Nephron (organoid): ENCODE results near the gene SLC38A8.

Experiments
- H3K27ac Mint-ChIP-seq, 3 experiments: 2 replicates each; pipeline ENCODE4 v1.8.0; 2020; ENCODE audit warnings: mixed read lengths in 3 of 3, mild to moderate bottlenecking in 2 of 3, moderate library complexity in 1 of 3
- H3K27me3 Mint-ChIP-seq: 2 replicates; pipeline ENCODE4 v1.8.0; 2021; ENCODE audit warnings: low read depth, mild to moderate bottlenecking, moderate library complexity, mixed read lengths
- H3K36me3 Mint-ChIP-seq: 2 replicates; pipeline ENCODE4 v1.8.0; 2020; ENCODE audit warnings: low read depth, mixed read lengths
- H3K4me1 Mint-ChIP-seq: 2 replicates; pipeline ENCODE4 v1.8.0; 2020; ENCODE audit warnings: mixed read lengths
- H3K4me3 Mint-ChIP-seq, 3 experiments: 2 replicates each; pipeline ENCODE4 v1.8.0; 2020; ENCODE audit warnings: mild to moderate bottlenecking in 3 of 3, mixed read lengths in 3 of 3, moderate library complexity in 2 of 3
- H3K9me3 Mint-ChIP-seq: 2 replicates; pipeline ENCODE4 v1.8.0; 2020; ENCODE audit warnings: mixed read lengths
- TF ChIP-seq, protein P1 (sequence below), 3 experiments: fragments of 200-600 bp; sonication (generic); IDR thresholded peaks; one replicate each; pipeline ENCODE4 v1.5.0; 2021; ENCODE audit warnings: antibody characterized with exemption in 3 of 3; ENCODE audit not compliant: unreplicated experiment in 3 of 3

The SLC38A8 gene

DNA sequence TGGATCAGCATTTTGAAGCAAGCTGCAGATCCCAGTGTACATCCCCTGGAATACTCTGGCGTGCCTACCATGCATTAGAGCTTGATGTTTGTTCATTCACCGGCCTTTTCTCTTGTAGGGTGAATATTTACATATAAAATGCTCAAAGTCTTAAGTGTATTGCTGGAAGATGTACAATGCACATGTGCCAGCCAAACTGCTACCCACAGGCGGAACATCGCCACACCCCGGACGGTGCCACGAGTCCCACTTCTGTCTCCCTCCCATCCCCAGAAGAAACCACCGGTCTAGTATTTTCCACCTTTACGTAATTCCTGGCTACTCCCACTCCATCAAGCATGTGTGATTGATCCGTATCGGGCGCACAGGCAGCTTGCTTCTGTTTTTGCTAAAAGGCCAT, 4.1 kb downstream of the SLC38A8 start:
- Mint-ChIP-seq H3K36me3 (no peaks in the 10 kb centered on the region), H3K4me1 (peaks cover 12% of the 10 kb centered on the region), H3K27me3 (peaks cover 35% of the 10 kb centered on the region), H3K9me3 (peaks cover 3% of the 10 kb centered on the region), H3K4me3 (no peak overlapping the region), H3K27ac (no peak overlapping the region)
- TF ChIP-seq, protein P1, sequence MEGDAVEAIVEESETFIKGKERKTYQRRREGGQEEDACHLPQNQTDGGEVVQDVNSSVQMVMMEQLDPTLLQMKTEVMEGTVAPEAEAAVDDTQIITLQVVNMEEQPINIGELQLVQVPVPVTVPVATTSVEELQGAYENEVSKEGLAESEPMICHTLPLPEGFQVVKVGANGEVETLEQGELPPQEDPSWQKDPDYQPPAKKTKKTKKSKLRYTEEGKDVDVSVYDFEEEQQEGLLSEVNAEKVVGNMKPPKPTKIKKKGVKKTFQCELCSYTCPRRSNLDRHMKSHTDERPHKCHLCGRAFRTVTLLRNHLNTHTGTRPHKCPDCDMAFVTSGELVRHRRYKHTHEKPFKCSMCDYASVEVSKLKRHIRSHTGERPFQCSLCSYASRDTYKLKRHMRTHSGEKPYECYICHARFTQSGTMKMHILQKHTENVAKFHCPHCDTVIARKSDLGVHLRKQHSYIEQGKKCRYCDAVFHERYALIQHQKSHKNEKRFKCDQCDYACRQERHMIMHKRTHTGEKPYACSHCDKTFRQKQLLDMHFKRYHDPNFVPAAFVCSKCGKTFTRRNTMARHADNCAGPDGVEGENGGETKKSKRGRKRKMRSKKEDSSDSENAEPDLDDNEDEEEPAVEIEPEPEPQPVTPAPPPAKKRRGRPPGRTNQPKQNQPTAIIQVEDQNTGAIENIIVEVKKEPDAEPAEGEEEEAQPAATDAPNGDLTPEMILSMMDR (IDR thresholded peaks at IDR 0.05; ENCODE audit: unreplicated experiment in 3 of 3) = no peak

DNA sequence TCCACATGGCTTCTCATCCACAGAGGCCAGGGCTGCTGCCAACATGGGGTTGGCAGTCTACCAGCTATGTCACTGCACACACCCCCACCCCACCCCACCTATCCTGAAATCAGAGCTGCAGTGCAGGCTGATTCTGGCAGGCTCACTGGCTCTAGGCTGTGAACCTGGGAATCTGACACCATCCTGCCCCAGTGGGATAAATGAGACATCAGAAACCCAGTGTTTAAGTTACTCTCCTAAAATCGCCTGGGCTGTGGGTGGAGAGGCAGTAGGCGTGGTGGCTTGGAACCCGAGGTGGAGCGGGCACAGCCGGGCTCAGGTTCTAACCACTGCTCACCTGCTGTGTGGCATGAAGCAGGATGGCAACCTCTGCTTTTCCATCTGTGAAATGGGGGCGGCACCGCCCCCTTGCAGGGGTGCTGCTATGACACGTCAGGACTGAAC, 5.6 kb downstream of the SLC38A8 start:
- Mint-ChIP-seq H3K4me3 (no peak overlapping the region), H3K27ac (no peak overlapping the region), H3K36me3 (no peaks in the 10 kb centered on the region), H3K27me3 (peaks cover 22% of the 10 kb centered on the region), H3K4me1 (peaks cover 12% of the 10 kb centered on the region), H3K9me3 (peaks cover 3% of the 10 kb centered on the region)
- TF ChIP-seq, protein P1 (IDR thresholded peaks at IDR 0.05; ENCODE audit: unreplicated experiment in 3 of 3) = no peak

DNA sequence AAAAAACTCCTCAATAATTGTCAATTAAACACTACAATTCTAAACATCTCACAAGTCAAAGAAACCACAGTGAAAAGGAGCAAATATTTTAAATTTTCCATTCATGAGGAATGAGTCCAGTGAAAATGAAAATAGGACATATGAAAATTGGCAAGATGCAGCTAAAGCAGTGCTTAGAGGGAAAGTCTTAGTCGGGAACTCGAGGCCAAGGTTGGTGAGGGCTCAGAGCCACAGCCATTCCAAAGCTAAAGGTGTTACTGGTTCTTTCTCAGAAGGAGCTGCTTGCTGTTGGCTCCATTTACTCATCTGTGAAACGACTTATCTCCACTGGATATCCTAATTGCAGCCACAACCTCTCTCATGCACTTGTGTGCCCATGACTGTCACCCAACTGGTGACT, 6.5 kb downstream of the SLC38A8 start:
- Mint-ChIP-seq H3K4me3 (no peak overlapping the region), H3K4me1 (peaks cover 12% of the 10 kb centered on the region), H3K9me3 (peaks cover 3% of the 10 kb centered on the region), H3K36me3 (no peaks in the 10 kb centered on the region), H3K27ac (no peak overlapping the region), H3K27me3 (peaks cover 20% of the 10 kb centered on the region)
- TF ChIP-seq, protein P1 (IDR thresholded peaks at IDR 0.05; ENCODE audit: unreplicated experiment in 3 of 3) = no peak

DNA sequence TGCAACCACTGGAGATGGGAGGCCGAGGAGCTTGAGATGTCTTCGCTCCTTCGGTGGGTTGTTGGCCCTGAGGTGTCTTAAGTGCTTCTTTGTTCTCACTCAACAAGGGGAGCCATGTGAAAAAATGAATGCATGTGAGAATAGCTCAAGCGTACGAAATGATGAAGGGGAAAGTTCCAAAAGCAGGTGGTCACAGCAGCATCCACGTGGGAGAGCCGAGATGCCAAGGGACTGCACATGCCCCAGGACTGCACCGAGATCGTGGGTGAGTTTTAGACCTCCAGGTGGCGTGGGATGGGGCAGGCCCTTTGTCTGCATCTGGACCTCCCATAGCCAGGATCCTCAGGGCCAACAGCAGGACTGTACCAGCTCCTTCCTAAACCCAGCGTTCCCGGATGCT, 8.1 kb downstream of the SLC38A8 start:
- Mint-ChIP-seq H3K9me3 (peaks cover 3% of the 10 kb centered on the region), H3K27me3 (peaks cover 16% of the 10 kb centered on the region), H3K27ac (no peak overlapping the region), H3K4me3 (no peak overlapping the region), H3K36me3 (no peaks in the 10 kb centered on the region), H3K4me1 (no peaks in the 10 kb centered on the region)
- TF ChIP-seq, protein P1 (IDR thresholded peaks at IDR 0.05; ENCODE audit: unreplicated experiment in 3 of 3) = no peak

DNA sequence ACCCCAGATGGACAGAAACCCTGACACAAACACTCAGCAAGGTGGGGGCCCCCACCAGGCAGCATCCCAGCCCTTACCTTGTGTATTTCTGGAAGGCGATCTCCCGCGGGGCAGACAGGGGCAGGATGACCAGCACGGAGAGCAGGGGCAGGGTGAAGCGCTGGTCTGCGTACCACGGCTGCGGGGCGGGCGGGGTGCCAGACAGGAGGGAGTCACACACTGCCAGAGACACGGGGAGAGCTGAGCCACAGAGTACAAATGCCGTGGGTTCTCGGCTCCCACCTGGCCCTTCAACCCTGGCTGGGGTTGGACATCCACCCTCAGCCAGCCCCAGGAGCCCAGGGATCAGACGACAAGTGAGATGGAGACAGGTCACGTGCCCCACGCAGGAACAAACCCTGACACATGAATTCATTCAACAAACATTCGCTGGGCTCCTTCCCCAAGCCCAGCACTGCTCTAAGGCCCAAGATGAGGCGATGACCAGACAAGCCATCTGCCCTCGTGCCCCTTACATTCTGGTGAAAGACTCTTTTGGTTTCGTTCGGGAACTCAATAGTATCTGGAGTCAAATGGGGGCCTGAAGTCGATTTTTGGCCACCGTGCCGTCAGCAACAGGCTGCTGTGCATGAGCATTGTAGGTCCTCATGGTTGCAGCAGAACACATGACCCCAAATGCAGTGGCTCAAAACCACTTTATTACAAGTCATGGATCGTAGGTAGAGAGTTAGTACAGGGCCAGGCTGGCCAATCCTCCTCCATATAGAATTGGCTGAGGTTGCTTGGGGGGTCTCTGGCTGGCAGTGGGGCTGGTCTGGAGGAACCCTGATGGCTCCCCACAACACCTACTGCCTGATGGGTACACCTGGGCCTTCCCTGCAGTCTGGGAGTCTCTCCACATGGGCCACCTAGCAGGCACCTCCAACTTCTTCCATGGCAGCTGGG, 9.1 kb downstream of the SLC38A8 start:
- Mint-ChIP-seq H3K27me3 (peaks cover 15% of the 10 kb centered on the region), H3K36me3 (no peaks in the 10 kb centered on the region)
- TF ChIP-seq, protein P1 (IDR thresholded peaks at IDR 0.05; ENCODE audit: unreplicated experiment in 3 of 3) = no peak

More for the DNA sequence above, 9.1 kb downstream of the SLC38A8 start:
- H3K27ac Mint-ChIP-seq = no peak overlapping the region
- H3K4me3 Mint-ChIP-seq = no peak overlapping the region
- H3K9me3 Mint-ChIP-seq = peaks cover 3% of the 10 kb centered on the region
- no peaks in the 10 kb centered on the region for H3K4me1 Mint-ChIP-seq
